Neural cell (in vitro differentiated cells): Measurements from ENCODE around the gene PLBD2. TPM values are rescaled to one million over a fixed set of nuclear protein-coding genes. Genes with fewer than 3 reads are reported as not detected.

Experiments used
- H2AFZ ChIP-seq: fragments of 200-600, 300-800 bp; sonication (generic), shearing (Covaris generic); 2 replicates; pipeline ENCODE4 v1.6.0; 2014; ENCODE audit warnings: low read depth, mild to moderate bottlenecking, antibody characterized with exemption, low read length, moderate library complexity
- H3F3A ChIP-seq: fragments of 200-600 bp; shearing (Covaris generic); 2 replicates; pipeline ENCODE4 v1.6.1; 2016; ENCODE audit warnings: mild to moderate bottlenecking, moderate library complexity, mixed read lengths, antibody characterized with exemption, low read length; ENCODE audit not compliant: insufficient read depth, poor library complexity, severe bottlenecking
- H3K27ac ChIP-seq: fragments of 200-600, 300-800 bp; sonication (generic), shearing (Covaris generic); 2 replicates; pipeline ENCODE4 v1.5.1; 2014; ENCODE audit warnings: mild to moderate bottlenecking, low read length, moderate library complexity
- H3K27me3 ChIP-seq: fragments of 300-800, 200-600 bp; sonication (generic), shearing (Covaris generic); 2 replicates; pipeline ENCODE4 v1.6.0; 2014; ENCODE audit warnings: mild to moderate bottlenecking, low read depth, low read length, moderate library complexity; ENCODE audit not compliant: insufficient read depth
- H3K36me3 ChIP-seq: fragments of 300-800, 200-600 bp; sonication (generic), shearing (Covaris generic); 2 replicates; pipeline ENCODE4 v1.5.1; 2014; ENCODE audit warnings: mild to moderate bottlenecking, antibody characterized with exemption, low read length, moderate library complexity; ENCODE audit not compliant: insufficient read depth
- H3K4me2 ChIP-seq: fragments of 300-800, 200-600 bp; sonication (generic), shearing (Covaris generic); 2 replicates; pipeline ENCODE4 v1.6.0; 2014; ENCODE audit warnings: mild to moderate bottlenecking, low read length
- H3K4me3 ChIP-seq: fragments of 300-800, 200-600 bp; sonication (generic), shearing (Covaris generic); 2 replicates; pipeline ENCODE4 v1.5.1; 2014; ENCODE audit warnings: mild to moderate bottlenecking, low read length, moderate library complexity
- H3K79me2 ChIP-seq: fragments of 200-600 bp; shearing (Covaris generic); replicated peaks from 2 replicates; pipeline ENCODE4 v1.6.0; 2014; ENCODE audit warnings: mild to moderate bottlenecking, low read length, moderate library complexity; ENCODE audit not compliant: insufficient read depth
- H3K9ac ChIP-seq: fragments of 300-800, 200-600 bp; sonication (generic), shearing (Covaris generic); 2 replicates; pipeline ENCODE4 v1.6.1; 2016; ENCODE audit warnings: mild to moderate bottlenecking, low read length, mixed read lengths
- H3K9me2 ChIP-seq: fragments of 200-600 bp; shearing (Covaris generic); 2 replicates; pipeline ENCODE4 v1.6.1; 2016; ENCODE audit warnings: mild to moderate bottlenecking, low read length, mixed read lengths; ENCODE audit not compliant: insufficient read depth
- H3K9me3 ChIP-seq: fragments of 200-600, 300-800 bp; sonication (generic), shearing (Covaris generic); 2 replicates; pipeline ENCODE4 v1.6.1; 2016; ENCODE audit warnings: mild to moderate bottlenecking, mixed run types, low read length, moderate library complexity, mixed read lengths
- H4K20me1 ChIP-seq: fragments of 200-600 bp; shearing (Covaris generic); 2 replicates; pipeline ENCODE4 v1.6.1; 2016; ENCODE audit warnings: mild to moderate bottlenecking, mixed run types; ENCODE audit not compliant: insufficient read depth
- EP300 ChIP-seq: fragments of 450-650 bp; conservative IDR thresholded peaks from 2 replicates; pipeline ENCODE4 v1.6.1; 2014; ENCODE audit warnings: antibody characterized with exemption, mild to moderate bottlenecking, moderate library complexity; ENCODE audit not compliant: poor library complexity, severe bottlenecking
- EZH2 ChIP-seq: fragments of 200-600, 300-800 bp; shearing (Covaris generic), sonication (generic); IDR thresholded peaks from 2 replicates; pipeline ENCODE4 v1.6.1; 2014; ENCODE audit warnings: antibody characterized with exemption, low read length, borderline replicate concordance, mild to moderate bottlenecking; ENCODE audit not compliant: insufficient read depth, poor library complexity, severe bottlenecking
- MXI1 ChIP-seq: fragments of 450-650 bp; conservative IDR thresholded peaks from 2 replicates; pipeline ENCODE4 v1.6.1; 2014; ENCODE audit warnings: antibody characterized with exemption, mild to moderate bottlenecking; ENCODE audit not compliant: poor library complexity, severe bottlenecking
- POLR2AphosphoS5 ChIP-seq: IDR thresholded peaks from 2 replicates; pipeline ENCODE4 v1.6.1; 2012
- RAD21 ChIP-seq: fragments of 450-650 bp; conservative IDR thresholded peaks from 2 replicates; pipeline ENCODE4 v1.6.1; 2014; ENCODE audit warnings: antibody characterized with exemption, mild to moderate bottlenecking, moderate library complexity
- SMC3 ChIP-seq: fragments of 450-650 bp; conservative IDR thresholded peaks from 2 replicates; pipeline ENCODE4 v1.6.1; 2014; ENCODE audit warnings: antibody characterized with exemption, mild to moderate bottlenecking, moderate library complexity; ENCODE audit not compliant: poor library complexity
- TAF1 ChIP-seq: IDR thresholded peaks from 2 replicates; pipeline ENCODE4 v1.6.1; 2012; ENCODE audit warnings: low read depth
- polyA plus RNA-seq: library from polyadenylated mRNA; depleted of rRNA; stranded (reverse); fragments of >200 nt; gene quantifications from 2 replicates; pipeline ENCODE4 v1.2.3, GENCODE V29; 2014
- TF ChIP-seq, protein P1 (sequence below): fragments of 450-650 bp; IDR thresholded peaks from 2 replicates; pipeline ENCODE4 v1.5.1; 2014; ENCODE audit warnings: antibody characterized with exemption, mild to moderate bottlenecking, moderate library complexity; ENCODE audit not compliant: poor library complexity, severe bottlenecking
- TF ChIP-seq, protein P2 (sequence below): IDR thresholded peaks from 2 replicates; pipeline ENCODE4 v1.6.1; 2012; ENCODE audit warnings: borderline replicate concordance

Gene PLBD2
- polyA plus RNA-seq, 1 donor from 2014 or later: 4.8 TPM

DNA sequence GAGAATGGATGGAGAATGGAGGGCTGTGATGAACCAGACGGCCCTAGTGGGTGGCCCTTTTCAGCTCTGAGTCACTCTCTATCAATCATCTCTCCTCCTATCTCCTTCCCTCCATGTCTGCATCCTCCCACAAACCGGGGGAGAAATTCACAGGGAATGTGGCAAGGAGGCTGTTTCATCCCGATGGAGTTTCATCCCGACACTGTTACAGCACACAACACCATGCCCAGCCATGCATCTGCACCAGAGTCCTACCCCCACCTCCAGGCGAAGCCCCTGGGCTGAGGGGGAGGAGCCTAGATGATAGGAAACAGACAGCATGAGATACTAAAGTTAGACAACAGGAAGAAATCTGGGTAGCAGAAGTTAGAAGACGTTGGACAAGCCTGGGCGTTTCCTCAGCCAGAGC lies 44.3 kb upstream of the PLBD2 start:
- no peaks in the 10 kb centered on the region for H4K20me1 ChIP-seq
- H2AFZ ChIP-seq: no peak overlapping the region
- H3K27me3 ChIP-seq: no peaks in the 10 kb centered on the region
- no peaks in the 10 kb centered on the region for H3K36me3 ChIP-seq
- H3K27ac ChIP-seq: no peak overlapping the region
- H3K9me3 ChIP-seq: no peaks in the 10 kb centered on the region
- H3F3A ChIP-seq: no peaks in the 10 kb centered on the region
- TF ChIP-seq EP300 (no peak), TAF1 (no peak), RAD21 (no peak), EZH2 (no peak), SMC3 (no peak), POLR2AphosphoS5 (no peak), MXI1 (no peak)
- TF ChIP-seq, protein P1, sequence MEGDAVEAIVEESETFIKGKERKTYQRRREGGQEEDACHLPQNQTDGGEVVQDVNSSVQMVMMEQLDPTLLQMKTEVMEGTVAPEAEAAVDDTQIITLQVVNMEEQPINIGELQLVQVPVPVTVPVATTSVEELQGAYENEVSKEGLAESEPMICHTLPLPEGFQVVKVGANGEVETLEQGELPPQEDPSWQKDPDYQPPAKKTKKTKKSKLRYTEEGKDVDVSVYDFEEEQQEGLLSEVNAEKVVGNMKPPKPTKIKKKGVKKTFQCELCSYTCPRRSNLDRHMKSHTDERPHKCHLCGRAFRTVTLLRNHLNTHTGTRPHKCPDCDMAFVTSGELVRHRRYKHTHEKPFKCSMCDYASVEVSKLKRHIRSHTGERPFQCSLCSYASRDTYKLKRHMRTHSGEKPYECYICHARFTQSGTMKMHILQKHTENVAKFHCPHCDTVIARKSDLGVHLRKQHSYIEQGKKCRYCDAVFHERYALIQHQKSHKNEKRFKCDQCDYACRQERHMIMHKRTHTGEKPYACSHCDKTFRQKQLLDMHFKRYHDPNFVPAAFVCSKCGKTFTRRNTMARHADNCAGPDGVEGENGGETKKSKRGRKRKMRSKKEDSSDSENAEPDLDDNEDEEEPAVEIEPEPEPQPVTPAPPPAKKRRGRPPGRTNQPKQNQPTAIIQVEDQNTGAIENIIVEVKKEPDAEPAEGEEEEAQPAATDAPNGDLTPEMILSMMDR: no peak
- TF ChIP-seq, protein P2, sequence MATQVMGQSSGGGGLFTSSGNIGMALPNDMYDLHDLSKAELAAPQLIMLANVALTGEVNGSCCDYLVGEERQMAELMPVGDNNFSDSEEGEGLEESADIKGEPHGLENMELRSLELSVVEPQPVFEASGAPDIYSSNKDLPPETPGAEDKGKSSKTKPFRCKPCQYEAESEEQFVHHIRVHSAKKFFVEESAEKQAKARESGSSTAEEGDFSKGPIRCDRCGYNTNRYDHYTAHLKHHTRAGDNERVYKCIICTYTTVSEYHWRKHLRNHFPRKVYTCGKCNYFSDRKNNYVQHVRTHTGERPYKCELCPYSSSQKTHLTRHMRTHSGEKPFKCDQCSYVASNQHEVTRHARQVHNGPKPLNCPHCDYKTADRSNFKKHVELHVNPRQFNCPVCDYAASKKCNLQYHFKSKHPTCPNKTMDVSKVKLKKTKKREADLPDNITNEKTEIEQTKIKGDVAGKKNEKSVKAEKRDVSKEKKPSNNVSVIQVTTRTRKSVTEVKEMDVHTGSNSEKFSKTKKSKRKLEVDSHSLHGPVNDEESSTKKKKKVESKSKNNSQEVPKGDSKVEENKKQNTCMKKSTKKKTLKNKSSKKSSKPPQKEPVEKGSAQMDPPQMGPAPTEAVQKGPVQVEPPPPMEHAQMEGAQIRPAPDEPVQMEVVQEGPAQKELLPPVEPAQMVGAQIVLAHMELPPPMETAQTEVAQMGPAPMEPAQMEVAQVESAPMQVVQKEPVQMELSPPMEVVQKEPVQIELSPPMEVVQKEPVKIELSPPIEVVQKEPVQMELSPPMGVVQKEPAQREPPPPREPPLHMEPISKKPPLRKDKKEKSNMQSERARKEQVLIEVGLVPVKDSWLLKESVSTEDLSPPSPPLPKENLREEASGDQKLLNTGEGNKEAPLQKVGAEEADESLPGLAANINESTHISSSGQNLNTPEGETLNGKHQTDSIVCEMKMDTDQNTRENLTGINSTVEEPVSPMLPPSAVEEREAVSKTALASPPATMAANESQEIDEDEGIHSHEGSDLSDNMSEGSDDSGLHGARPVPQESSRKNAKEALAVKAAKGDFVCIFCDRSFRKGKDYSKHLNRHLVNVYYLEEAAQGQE: no peak
- H3K79me2 ChIP-seq: no peaks in the 10 kb centered on the region
- H3K4me3 ChIP-seq: no peak overlapping the region
- no peak overlapping the region for H3K9ac ChIP-seq
- H3K9me2 ChIP-seq: no peaks in the 10 kb centered on the region
- H3K4me2 ChIP-seq: no peak overlapping the region

DNA sequence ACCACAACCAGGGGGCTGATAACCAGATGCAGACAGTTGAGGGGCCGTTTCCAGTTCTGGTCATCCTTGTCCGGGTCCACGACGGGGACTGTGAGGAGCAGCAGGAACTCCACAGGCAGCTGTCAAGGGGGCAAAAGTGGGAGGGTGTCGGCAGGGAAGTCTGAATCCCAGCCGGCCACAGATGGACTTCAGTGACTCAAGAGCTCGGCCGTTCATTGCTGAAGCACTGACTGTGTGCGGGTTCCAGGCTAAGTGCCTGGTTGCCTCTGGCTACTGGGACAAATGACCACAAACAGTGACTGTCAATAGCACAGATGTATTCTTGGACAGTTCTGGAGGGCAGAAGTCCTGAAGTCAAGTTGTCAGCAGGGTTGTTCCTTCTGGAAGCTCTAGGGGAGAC lies 43.0 kb upstream of the PLBD2 start:
- H3K27me3 ChIP-seq: no peaks in the 10 kb centered on the region
- H3F3A ChIP-seq: no peaks in the 10 kb centered on the region
- no peaks in the 10 kb centered on the region for H3K79me2 ChIP-seq
- H2AFZ ChIP-seq: no peak overlapping the region
- no peaks in the 10 kb centered on the region for H4K20me1 ChIP-seq
- H3K9ac ChIP-seq: no peak overlapping the region
- H3K36me3 ChIP-seq: no peaks in the 10 kb centered on the region
- no peaks in the 10 kb centered on the region for H3K9me3 ChIP-seq
- no peak for TF ChIP-seq MXI1
- no peak for TF ChIP-seq EP300
- TF ChIP-seq RAD21: no peak
- no peak for TF ChIP-seq POLR2AphosphoS5
- no peak for TF ChIP-seq TAF1
- TF ChIP-seq, protein P1: no peak
- TF ChIP-seq, protein P2: no peak
- TF ChIP-seq EZH2: no peak
- TF ChIP-seq SMC3: no peak
- no peak overlapping the region for H3K4me2 ChIP-seq
- no peak overlapping the region for H3K27ac ChIP-seq
- no peaks in the 10 kb centered on the region for H3K9me2 ChIP-seq
- no peak overlapping the region for H3K4me3 ChIP-seq
